Ishikawa (cell line): ENCODE data around the gene CDK5R1.

Experiments
- CREB1 ChIP-seq: IDR thresholded peaks from 2 replicates; pipeline ENCODE4 v1.6.1; 2012; ENCODE audit warnings: low read depth
- EP300 ChIP-seq: IDR thresholded peaks from 2 replicates; pipeline ENCODE4 v1.6.1; 2012; ENCODE audit warnings: borderline replicate concordance
- FOXM1 ChIP-seq: IDR thresholded peaks from 2 replicates; pipeline ENCODE4 v1.6.1; 2012; ENCODE audit warnings: low read depth, borderline replicate concordance
- NFIC ChIP-seq: IDR thresholded peaks from 2 replicates; pipeline ENCODE4 v1.6.1; 2012
- RAD21 ChIP-seq: IDR thresholded peaks from 2 replicates; pipeline ENCODE4 v1.6.1; 2012; ENCODE audit warnings: low read depth
- TAF1 ChIP-seq: IDR thresholded peaks from 2 replicates; pipeline ENCODE4 v1.6.1; 2012; ENCODE audit warnings: low read depth, mild to moderate bottlenecking
- TCF12 ChIP-seq: IDR thresholded peaks from 2 replicates; pipeline ENCODE4 v1.6.1; 2012; ENCODE audit warnings: low read depth
- TEAD4 ChIP-seq: IDR thresholded peaks from 2 replicates; pipeline ENCODE4 v1.6.1; 2012
- USF1 ChIP-seq: IDR thresholded peaks from 2 replicates; pipeline ENCODE4 v1.6.1; 2012
- TF ChIP-seq, protein P1 (sequence below): IDR thresholded peaks from 2 replicates; pipeline ENCODE4 v1.6.1; 2012; ENCODE audit warnings: low read depth, mild to moderate bottlenecking

DNA sequence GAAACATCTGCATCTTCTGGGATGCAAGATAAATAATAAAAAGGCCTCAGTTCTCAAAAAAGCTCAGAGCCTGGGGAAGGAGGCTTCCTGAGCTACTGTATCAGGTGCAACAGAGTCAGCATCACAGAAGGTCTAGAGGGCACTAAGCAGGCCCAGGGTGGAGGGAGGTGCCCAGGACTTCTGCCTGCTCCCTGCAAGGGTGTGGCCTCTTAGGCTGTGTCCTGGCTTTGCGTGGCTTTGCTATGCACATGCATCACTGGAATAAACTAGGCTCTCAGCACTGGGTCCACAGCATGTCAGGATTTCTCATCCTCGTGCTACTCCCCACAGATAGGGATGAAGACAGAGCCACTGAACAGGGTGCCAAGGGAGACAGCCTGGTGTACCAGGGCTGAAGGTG lies 25.5 kb downstream of the CDK5R1 start:
- TF ChIP-seq CREB1 (no peak), USF1 (no peak), TAF1 (no peak), FOXM1 (no peak), TEAD4 (no peak), RAD21 (no peak), EP300 (no peak), TCF12 (no peak), NFIC (no peak)
- TF ChIP-seq, protein P1, sequence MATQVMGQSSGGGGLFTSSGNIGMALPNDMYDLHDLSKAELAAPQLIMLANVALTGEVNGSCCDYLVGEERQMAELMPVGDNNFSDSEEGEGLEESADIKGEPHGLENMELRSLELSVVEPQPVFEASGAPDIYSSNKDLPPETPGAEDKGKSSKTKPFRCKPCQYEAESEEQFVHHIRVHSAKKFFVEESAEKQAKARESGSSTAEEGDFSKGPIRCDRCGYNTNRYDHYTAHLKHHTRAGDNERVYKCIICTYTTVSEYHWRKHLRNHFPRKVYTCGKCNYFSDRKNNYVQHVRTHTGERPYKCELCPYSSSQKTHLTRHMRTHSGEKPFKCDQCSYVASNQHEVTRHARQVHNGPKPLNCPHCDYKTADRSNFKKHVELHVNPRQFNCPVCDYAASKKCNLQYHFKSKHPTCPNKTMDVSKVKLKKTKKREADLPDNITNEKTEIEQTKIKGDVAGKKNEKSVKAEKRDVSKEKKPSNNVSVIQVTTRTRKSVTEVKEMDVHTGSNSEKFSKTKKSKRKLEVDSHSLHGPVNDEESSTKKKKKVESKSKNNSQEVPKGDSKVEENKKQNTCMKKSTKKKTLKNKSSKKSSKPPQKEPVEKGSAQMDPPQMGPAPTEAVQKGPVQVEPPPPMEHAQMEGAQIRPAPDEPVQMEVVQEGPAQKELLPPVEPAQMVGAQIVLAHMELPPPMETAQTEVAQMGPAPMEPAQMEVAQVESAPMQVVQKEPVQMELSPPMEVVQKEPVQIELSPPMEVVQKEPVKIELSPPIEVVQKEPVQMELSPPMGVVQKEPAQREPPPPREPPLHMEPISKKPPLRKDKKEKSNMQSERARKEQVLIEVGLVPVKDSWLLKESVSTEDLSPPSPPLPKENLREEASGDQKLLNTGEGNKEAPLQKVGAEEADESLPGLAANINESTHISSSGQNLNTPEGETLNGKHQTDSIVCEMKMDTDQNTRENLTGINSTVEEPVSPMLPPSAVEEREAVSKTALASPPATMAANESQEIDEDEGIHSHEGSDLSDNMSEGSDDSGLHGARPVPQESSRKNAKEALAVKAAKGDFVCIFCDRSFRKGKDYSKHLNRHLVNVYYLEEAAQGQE = no peak
